HepG2 (cell line): ENCODE measurements around the gene SMURF1. TPM values are rescaled to one million over a fixed set of nuclear protein-coding genes. Genes with fewer than 3 reads are reported as not detected.

Experiments
- AHDC1 ChIP-seq: sonication (generic); formaldehyde crosslinking; IDR thresholded peaks from 2 replicates; pipeline ENCODE4 v1.5.1; 2020; ENCODE audit warnings: mild to moderate bottlenecking, missing genetic modification reagents, borderline replicate concordance
- ARNT2 ChIP-seq: sonication (generic); formaldehyde crosslinking; IDR thresholded peaks from 2 replicates; pipeline ENCODE4 v1.8.0; 2022; ENCODE audit warnings: mild to moderate bottlenecking, low read depth, missing genetic modification reagents, moderate library complexity
- ATF2 ChIP-seq: sonication (generic); formaldehyde crosslinking; IDR thresholded peaks from 2 replicates; pipeline ENCODE4 v1.4.0; 2020; ENCODE audit warnings: missing genetic modification reagents
- CREB1 ChIP-seq, 2 experiments: fragments of 450-650 bp in 1 of 2; IDR thresholded peaks; 2 replicates each; pipeline ENCODE4 v1.6.1; 2016 to 2017; ENCODE audit warnings: control low read depth in 1 of 2, mild to moderate bottlenecking in 1 of 2, missing compliant biosample characterization in 1 of 2, missing genetic modification characterization in 1 of 2
- IKZF5 ChIP-seq: IDR thresholded peaks from 2 replicates; pipeline ENCODE4 v1.6.1; 2018; ENCODE audit warnings: missing genetic modification reagents, mild to moderate bottlenecking, missing compliant biosample characterization
- KAT8 ChIP-seq: IDR thresholded peaks from 2 replicates; pipeline ENCODE4 v1.6.1; 2016; ENCODE audit warnings: missing genetic modification reagents, missing compliant biosample characterization
- MEF2D ChIP-seq: sonication (generic); formaldehyde crosslinking; IDR thresholded peaks from 2 replicates; pipeline ENCODE4 v1.5.1; 2020; ENCODE audit warnings: mild to moderate bottlenecking, missing genetic modification reagents
- SOX5 ChIP-seq: IDR thresholded peaks from 2 replicates; pipeline ENCODE4 v1.6.1; 2016; ENCODE audit warnings: borderline replicate concordance
- ZFP37 ChIP-seq: sonication (generic); formaldehyde crosslinking; IDR thresholded peaks from 2 replicates; pipeline ENCODE4 v1.4.0; 2020; ENCODE audit warnings: missing genetic modification reagents, borderline replicate concordance
- ZNF564 ChIP-seq: sonication (generic); formaldehyde crosslinking; IDR thresholded peaks from 2 replicates; pipeline ENCODE4 v1.8.1; 2023; ENCODE audit warnings: mild to moderate bottlenecking, missing genetic modification reagents
- polyA plus RNA-seq, 8 experiments: library from polyadenylated mRNA; depleted of rRNA in 3 of 8; stranded (reverse) in 7 of 8; unstranded in 1 of 8; fragments of >200 nt; fragmentation: Illumina TruSeq in 4 of 8; extraction: Trizol in 4 of 8; gene quantifications; 2 replicates each; pipeline versions ENCODE4 v1.2.1 to v1.2.3, GENCODE V29; 2011 to 2016; ENCODE audit warnings: low read depth in 4 of 8, missing spikeins in 1 of 8, mixed read lengths in 1 of 8; ENCODE audit not compliant: insufficient read depth in 1 of 8
- total RNA-seq, 5 experiments: library from RNA; depleted of rRNA; stranded (reverse); fragments of >200 nt; fragmentation: Illumina TruSeq; extraction: Trizol; gene quantifications; 2 replicates each; pipeline ENCODE4 v1.2.3, GENCODE V29; 2016; ENCODE audit warnings: low read depth in 1 of 5
- TF ChIP-seq, protein P1 (sequence below): sonication (generic); formaldehyde crosslinking; IDR thresholded peaks from 2 replicates; pipeline ENCODE4 v1.8.1; 2023; ENCODE audit warnings: missing genetic modification reagents, inconsistent platforms, borderline replicate concordance
- TF ChIP-seq, protein P2 (sequence below): IDR thresholded peaks from 2 replicates; pipeline ENCODE4 v1.6.1; 2016; ENCODE audit warnings: low read depth, missing genetic modification reagents, missing compliant biosample characterization

The SMURF1 gene
- total and polyA plus RNA-seq, 2 of the 13 experiments (the other 11 are each of a cell fraction or from before 2014, with no cell fraction given) = 8.3 to 11.1 TPM

GRCh38 chr7:99190359-99191009, 46.6 kb upstream of the SMURF1 start (continued):
- TF ChIP-seq, protein P1, sequence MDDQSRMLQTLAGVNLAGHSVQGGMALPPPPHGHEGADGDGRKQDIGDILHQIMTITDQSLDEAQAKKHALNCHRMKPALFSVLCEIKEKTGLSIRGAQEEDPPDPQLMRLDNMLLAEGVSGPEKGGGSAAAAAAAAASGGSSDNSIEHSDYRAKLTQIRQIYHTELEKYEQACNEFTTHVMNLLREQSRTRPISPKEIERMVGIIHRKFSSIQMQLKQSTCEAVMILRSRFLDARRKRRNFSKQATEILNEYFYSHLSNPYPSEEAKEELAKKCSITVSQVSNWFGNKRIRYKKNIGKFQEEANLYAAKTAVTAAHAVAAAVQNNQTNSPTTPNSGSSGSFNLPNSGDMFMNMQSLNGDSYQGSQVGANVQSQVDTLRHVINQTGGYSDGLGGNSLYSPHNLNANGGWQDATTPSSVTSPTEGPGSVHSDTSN (CRISPR knock-in tag) = no peak
- TF ChIP-seq KAT8 (CRISPR knock-in tag) (peak; percentile 46; the same call in 1 of the 2 replicates), CREB1 (IDR thresholded peaks at IDR 0.05) (no peak; the same call in 1 of the 2 replicates), CREB1 (CRISPR knock-in tag; IDR thresholded peaks at IDR 0.05) (no peak), ATF2 (CRISPR knock-in tag) (peak; percentile 84), IKZF5 (CRISPR knock-in tag) (peak; percentile 69; the same call in 1 of the 2 replicates), ZFP37 (0 out of 2 replicates have a peak, but pooled peaks have one; percentile 47), MEF2D (peak; percentile 67; the same call in 1 of the 2 replicates), ZNF564 (0 out of 2 replicates have a peak, but pooled peaks have one; percentile 31), AHDC1 (CRISPR knock-in tag) (peak; percentile 45; the same call in 1 of the 2 replicates), ARNT2 (CRISPR knock-in tag) (0 out of 2 replicates have a peak, but pooled peaks have one; percentile 23), SOX5 (CRISPR knock-in tag) (peak; percentile 82)
- TF ChIP-seq, protein P2, sequence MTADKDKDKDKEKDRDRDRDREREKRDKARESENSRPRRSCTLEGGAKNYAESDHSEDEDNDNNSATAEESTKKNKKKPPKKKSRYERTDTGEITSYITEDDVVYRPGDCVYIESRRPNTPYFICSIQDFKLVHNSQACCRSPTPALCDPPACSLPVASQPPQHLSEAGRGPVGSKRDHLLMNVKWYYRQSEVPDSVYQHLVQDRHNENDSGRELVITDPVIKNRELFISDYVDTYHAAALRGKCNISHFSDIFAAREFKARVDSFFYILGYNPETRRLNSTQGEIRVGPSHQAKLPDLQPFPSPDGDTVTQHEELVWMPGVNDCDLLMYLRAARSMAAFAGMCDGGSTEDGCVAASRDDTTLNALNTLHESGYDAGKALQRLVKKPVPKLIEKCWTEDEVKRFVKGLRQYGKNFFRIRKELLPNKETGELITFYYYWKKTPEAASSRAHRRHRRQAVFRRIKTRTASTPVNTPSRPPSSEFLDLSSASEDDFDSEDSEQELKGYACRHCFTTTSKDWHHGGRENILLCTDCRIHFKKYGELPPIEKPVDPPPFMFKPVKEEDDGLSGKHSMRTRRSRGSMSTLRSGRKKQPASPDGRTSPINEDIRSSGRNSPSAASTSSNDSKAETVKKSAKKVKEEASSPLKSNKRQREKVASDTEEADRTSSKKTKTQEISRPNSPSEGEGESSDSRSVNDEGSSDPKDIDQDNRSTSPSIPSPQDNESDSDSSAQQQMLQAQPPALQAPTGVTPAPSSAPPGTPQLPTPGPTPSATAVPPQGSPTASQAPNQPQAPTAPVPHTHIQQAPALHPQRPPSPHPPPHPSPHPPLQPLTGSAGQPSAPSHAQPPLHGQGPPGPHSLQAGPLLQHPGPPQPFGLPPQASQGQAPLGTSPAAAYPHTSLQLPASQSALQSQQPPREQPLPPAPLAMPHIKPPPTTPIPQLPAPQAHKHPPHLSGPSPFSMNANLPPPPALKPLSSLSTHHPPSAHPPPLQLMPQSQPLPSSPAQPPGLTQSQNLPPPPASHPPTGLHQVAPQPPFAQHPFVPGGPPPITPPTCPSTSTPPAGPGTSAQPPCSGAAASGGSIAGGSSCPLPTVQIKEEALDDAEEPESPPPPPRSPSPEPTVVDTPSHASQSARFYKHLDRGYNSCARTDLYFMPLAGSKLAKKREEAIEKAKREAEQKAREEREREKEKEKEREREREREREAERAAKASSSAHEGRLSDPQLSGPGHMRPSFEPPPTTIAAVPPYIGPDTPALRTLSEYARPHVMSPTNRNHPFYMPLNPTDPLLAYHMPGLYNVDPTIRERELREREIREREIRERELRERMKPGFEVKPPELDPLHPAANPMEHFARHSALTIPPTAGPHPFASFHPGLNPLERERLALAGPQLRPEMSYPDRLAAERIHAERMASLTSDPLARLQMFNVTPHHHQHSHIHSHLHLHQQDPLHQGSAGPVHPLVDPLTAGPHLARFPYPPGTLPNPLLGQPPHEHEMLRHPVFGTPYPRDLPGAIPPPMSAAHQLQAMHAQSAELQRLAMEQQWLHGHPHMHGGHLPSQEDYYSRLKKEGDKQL (CRISPR knock-in tag) = peak; percentile 86
